ENCODE results near the gene PTPRA. TPM values are rescaled to one million over a fixed set of nuclear protein-coding genes. Genes with fewer than 3 reads are reported as not detected.

The PTPRA gene
- total RNA-seq, 1 experiment from 2014 or later = 45.2 TPM

GRCh38 chr20:2983508-2983907, 110.2 kb downstream of the PTPRA start:
- H2AFZ ChIP-seq (ENCODE audit: low read length) = no peak overlapping the region

More at GRCh38 chr20:2983508-2983907, 110.2 kb downstream of the PTPRA start:
- Mint-ChIP-seq H3K4me3 (no peak overlapping the region), H3K4me1 (peaks cover 0 to 3% of the 10 kb centered on the region in 2 experiments; a peak in 2 of 4 replicates), H3K9me3 (no peaks in the 10 kb centered on the region), H3K36me3 (ENCODE audit: insufficient read depth in 1 of 3, low read depth in 3 of 3) (peaks cover 5 to 21% (median 6%) of the 10 kb centered on the region in 3 experiments; a peak in 6 of 7 replicates), H3K27ac (no peak overlapping the region), H3K27me3 (ENCODE audit: low read depth) (no peaks in the 10 kb centered on the region)
- H3K9me3 ChIP-seq (ENCODE audit: control insufficient read depth, low read depth, low read length) = no peaks in the 10 kb centered on the region
- no peak overlapping the region for H4K8ac ChIP-seq (replicated peaks; ENCODE audit: insufficient read length, low read depth, low read length)
- no peak overlapping the region for H2BK12ac ChIP-seq (ENCODE audit: insufficient read length, low read depth, low read length)
- DNase-seq = no peak
- no peak overlapping the region for H4K91ac ChIP-seq (ENCODE audit: insufficient read length, low read depth, low read length)
- no peak overlapping the region for H4K5ac ChIP-seq (ENCODE audit: insufficient read length, low read depth, low read length)
- no peak overlapping the region for H3K14ac ChIP-seq (ENCODE audit: insufficient read depth, low read length)
- H3K18ac ChIP-seq (ENCODE audit: insufficient read length, low read depth, low read length) = no peak overlapping the region
- TF ChIP-seq CTCF (conservative IDR thresholded peaks at IDR 0.05) = no peak
- H3K9ac ChIP-seq (ENCODE audit: extremely low read depth, insufficient read length, low read length) = no peak overlapping the region
- no peak overlapping the region for H2BK15ac ChIP-seq (ENCODE audit: low read depth, low read length)
- H2BK5ac ChIP-seq (ENCODE audit: insufficient read length, low read length) = no peak overlapping the region
- H3K27me3 ChIP-seq (ENCODE audit: insufficient read depth, low read length) = no peaks in the 10 kb centered on the region
- H3K27ac ChIP-seq (ENCODE audit: insufficient read length, low read depth, low read length) = no peak overlapping the region
- no peak overlapping the region for H3K4me2 ChIP-seq (ENCODE audit: insufficient read depth, insufficient read length, low read length)
- no peaks in the 10 kb centered on the region for H3K79me2 ChIP-seq (ENCODE audit: insufficient read depth, low read length)
- H4K20me1 ChIP-seq (ENCODE audit: control insufficient read depth, insufficient read depth, insufficient read length) = no peaks in the 10 kb centered on the region
- no peak overlapping the region for H2BK20ac ChIP-seq (ENCODE audit: low read depth, low read length, poor library complexity, severe bottlenecking)
- no peaks in the 10 kb centered on the region for H3K4me1 ChIP-seq (ENCODE audit: insufficient read depth, low read length)
- no peak overlapping the region for H3K4ac ChIP-seq (ENCODE audit: low read depth, low read length)
- H2BK120ac ChIP-seq (ENCODE audit: low read depth, low read length, poor library complexity, severe bottlenecking) = no peak overlapping the region
- no peak overlapping the region for H3K56ac ChIP-seq (ENCODE audit: insufficient read length, low read depth, low read length)
- H3K79me1 ChIP-seq (ENCODE audit: insufficient read depth, low read depth, low read length, poor library complexity, severe bottlenecking) = no peaks in the 10 kb centered on the region
- H3T11ph ChIP-seq (ENCODE audit: low read length) = no peak overlapping the region
- H2AK5ac ChIP-seq (ENCODE audit: insufficient read length, low read length) = no peak overlapping the region
- no peaks in the 10 kb centered on the region for H3K23me2 ChIP-seq (ENCODE audit: insufficient read length, low read depth, low read length, poor library complexity, severe bottlenecking)
- H3K23ac ChIP-seq (ENCODE audit: insufficient read length, low read depth, low read length) = no peak overlapping the region
